ENCODE measurements around the gene SYT3.

DNA sequence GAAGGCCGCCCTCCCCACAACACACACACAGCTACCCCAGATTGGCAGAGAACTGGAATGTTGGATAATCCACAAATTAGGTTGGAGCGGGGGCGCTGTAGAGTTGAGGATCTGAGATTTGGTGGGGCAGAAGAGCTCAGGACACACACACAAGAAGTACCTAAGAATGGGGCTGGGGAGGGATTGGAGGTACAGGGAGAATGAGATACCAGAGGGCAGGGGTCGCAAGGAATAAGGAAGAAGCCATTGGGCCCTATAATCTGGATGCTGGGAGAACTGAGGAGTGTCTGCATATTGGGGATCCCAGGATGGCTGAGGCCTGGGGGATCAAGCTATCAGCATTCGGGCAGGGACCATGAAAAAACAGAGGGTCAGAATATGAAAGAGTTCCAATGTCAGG, 11.5 kb downstream of the SYT3 start:
- no peak for TF ChIP-seq CTCF (IDR thresholded peaks at IDR 0.05)
- no peak for TF ChIP-seq POLR2A (IDR thresholded peaks at IDR 0.05)

Data from Peyer's patch (tissue), 4 donors.